Thymus (tissue), 11 donors: ENCODE measurements around the gene KIRREL1. TPM values are rescaled to one million over a fixed set of nuclear protein-coding genes. Genes with fewer than 3 reads are reported as not detected.

Source experiments
- DNase-seq, 9 donors: peaks; one replicate each; pipeline ENCODE4 v3.0.0-alpha.2; 2013; ENCODE audit warnings: low spot score in 9 of 9, low read depth in 6 of 9, missing footprints in 1 of 9
- H3K27ac ChIP-seq, 2 donors: one replicate each; pipeline ENCODE4 v1.5.1; 2013; ENCODE audit warnings: control low read depth in 1 of 2, low read depth in 1 of 2, low read length in 1 of 2, mild to moderate bottlenecking in 1 of 2, moderate library complexity in 1 of 2
- H3K27me3 ChIP-seq, 2 donors: one replicate each; pipeline ENCODE4 v1.5.1; 2013; ENCODE audit warnings: low read length in 1 of 2; ENCODE audit not compliant: control insufficient read depth in 2 of 2, insufficient read depth in 1 of 2
- H3K36me3 ChIP-seq, 2 donors: one replicate each; pipeline ENCODE4 v1.5.1; 2013; ENCODE audit warnings: low read length in 1 of 2, mild to moderate bottlenecking in 1 of 2, moderate library complexity in 1 of 2; ENCODE audit not compliant: control insufficient read depth in 2 of 2, insufficient read depth in 2 of 2
- H3K4me1 ChIP-seq, 2 donors: one replicate each; pipeline ENCODE4 v1.5.1; 2013; ENCODE audit warnings: low read length in 2 of 2; ENCODE audit not compliant: control insufficient read depth in 2 of 2, insufficient read depth in 2 of 2
- H3K4me3 ChIP-seq, 2 donors: one replicate each; pipeline ENCODE4 v1.5.1; 2013; ENCODE audit warnings: low read length in 2 of 2, control low read depth in 1 of 2, mild to moderate bottlenecking in 1 of 2
- H3K9me3 ChIP-seq, 2 donors: one replicate each; pipeline ENCODE4 v1.5.1; 2013; ENCODE audit warnings: low read length in 1 of 2, mild to moderate bottlenecking in 1 of 2; ENCODE audit not compliant: control insufficient read depth in 2 of 2, insufficient read depth in 1 of 2
- WGBS: extraction: QIAGEN DNeasy Blood & Tissue Kit; methylation state at CpG from one replicate; pipeline ENCODE4 v1.1.7; 2013; 5-methylcytosine and 5-hydroxymethylcytosine counted together
- polyA plus RNA-seq: library from polyadenylated mRNA; stranded (reverse); fragments of 200-250 nt; gene quantifications from one replicate; pipeline ENCODE4 v1.2.3, GENCODE V29; 2013
- total RNA-seq: library from RNA; stranded (reverse); fragments of 120-200 nt; gene quantifications from one replicate; pipeline ENCODE4 v1.2.4, GENCODE V29; 2013
- donor health status: healthy.

Gene KIRREL1
- total and polyA plus RNA-seq, 2 donors = 3.4 to 5.9 TPM

- H3K36me3 ChIP-seq = peaks cover 0 to 3% of the 10 kb centered on the region in 2 donors
- WGBS = 67% methylated on average over 4 of the region's 4 CpGs
- no peak overlapping the region for H3K27ac ChIP-seq
- no peaks in the 10 kb centered on the region for H3K27me3 ChIP-seq
- DNase-seq = no peak
- no peaks in the 10 kb centered on the region for H3K4me1 ChIP-seq
- H3K9me3 ChIP-seq = no peaks in the 10 kb centered on the region
- H3K4me3 ChIP-seq = no peak overlapping the region
Measured at GRCh38 chr1:158046715-158047510, 53.5 kb downstream of the KIRREL1 start.

GRCh38 chr1:158048371-158049067, 55.1 kb downstream of the KIRREL1 start:
- Histone ChIP-seq H3K4me1 (no peaks in the 10 kb centered on the region), H3K4me3 (no peak overlapping the region), H3K36me3 (peaks cover 0 to 3% of the 10 kb centered on the region in 2 donors), H3K27me3 (no peaks in the 10 kb centered on the region), H3K27ac (no peak overlapping the region), H3K9me3 (no peaks in the 10 kb centered on the region)
- 91% methylated on average over 8 of the region's 8 CpGs for WGBS
- no peak for DNase-seq

GRCh38 chr1:158049853-158050252, 56.4 kb downstream of the KIRREL1 start:
- DNase-seq = no peak
- WGBS = 76% methylated on average over 5 of the region's 5 CpGs
- Histone ChIP-seq H3K4me3 (no peak overlapping the region), H3K9me3 (no peaks in the 10 kb centered on the region), H3K27me3 (no peaks in the 10 kb centered on the region), H3K36me3 (peaks cover 0 to 3% of the 10 kb centered on the region in 2 donors), H3K27ac (no peak overlapping the region), H3K4me1 (no peaks in the 10 kb centered on the region)

- Histone ChIP-seq H3K4me3 (no peak overlapping the region), H3K27me3 (no peaks in the 10 kb centered on the region), H3K9me3 (no peaks in the 10 kb centered on the region), H3K4me1 (peaks cover 2 to 5% of the 10 kb centered on the region in 2 donors), H3K27ac (no peak overlapping the region), H3K36me3 (peaks cover 0 to 3% of the 10 kb centered on the region in 2 donors)
- DNase-seq = no peak
Measured at GRCh38 chr1:158053276-158053675, 59.8 kb downstream of the KIRREL1 start.

- WGBS = 96% methylated on average over 4 of the region's 4 CpGs
- H3K4me3 ChIP-seq = no peak overlapping the region
- H3K9me3 ChIP-seq = no peaks in the 10 kb centered on the region
- H3K27me3 ChIP-seq = no peaks in the 10 kb centered on the region
- H3K27ac ChIP-seq = no peak overlapping the region
- DNase-seq = no peak
- H3K36me3 ChIP-seq = peaks cover 0 to 3% of the 10 kb centered on the region in 2 donors
- H3K4me1 ChIP-seq = peaks cover 2 to 5% of the 10 kb centered on the region in 2 donors
Measured at GRCh38 chr1:158054721-158055120, 61.3 kb downstream of the KIRREL1 start.

DNA sequence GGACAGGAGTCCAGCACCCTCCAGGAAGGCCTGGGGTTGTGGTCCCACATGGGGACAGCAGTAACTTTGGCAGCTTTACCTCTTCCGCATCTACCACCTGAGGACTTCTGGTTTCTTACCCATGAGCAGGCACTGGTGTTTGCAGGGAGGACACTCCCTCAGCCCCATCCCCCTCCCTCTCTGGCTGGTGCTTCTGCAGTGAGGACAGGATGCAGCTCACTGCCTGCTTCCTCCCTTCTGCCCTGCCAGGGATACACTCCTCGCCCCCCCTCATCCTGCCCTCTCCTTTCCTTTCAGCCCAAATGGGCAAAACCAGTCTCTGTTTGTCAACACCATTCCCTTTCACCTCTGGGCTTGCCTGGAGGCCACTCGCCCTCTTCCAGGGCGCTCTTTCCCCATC, 62.4 kb downstream of the KIRREL1 start:
- peaks cover 0 to 3% of the 10 kb centered on the region in 2 donors for H3K36me3 ChIP-seq
- H3K4me3 ChIP-seq = no peak overlapping the region
- peaks cover 2 to 5% of the 10 kb centered on the region in 2 donors for H3K4me1 ChIP-seq
- no peaks in the 10 kb centered on the region for H3K27me3 ChIP-seq
- no peak overlapping the region for H3K27ac ChIP-seq
- H3K9me3 ChIP-seq = no peaks in the 10 kb centered on the region
- WGBS = 50% methylated on average over 4 of the region's 4 CpGs
- peak in 3 of 9 donors; percentile 27 to 37 (median 28) for DNase-seq

DNA sequence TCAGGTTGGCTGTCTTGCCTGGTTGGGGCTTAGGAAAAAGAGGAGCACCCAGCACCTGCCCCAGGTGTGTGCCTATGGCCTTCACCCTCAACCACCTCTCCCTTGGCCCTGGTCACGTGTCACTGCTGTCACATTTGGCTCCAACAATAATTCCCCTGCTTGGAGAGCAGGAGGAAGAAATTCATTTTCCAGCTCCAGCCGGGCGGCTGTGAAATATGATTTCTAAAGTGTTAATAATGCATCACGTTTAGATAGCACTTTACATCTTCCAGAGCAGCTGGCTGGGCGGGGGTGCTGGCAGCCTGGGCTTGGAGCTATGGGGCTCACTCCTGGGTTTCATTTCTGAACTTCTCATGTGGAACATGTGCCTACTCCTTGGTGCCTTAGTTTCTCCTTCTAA, 63.1 kb downstream of the KIRREL1 start:
- WGBS = 74% methylated on average over 5 of the region's 5 CpGs
- peaks cover 2 to 5% of the 10 kb centered on the region in 2 donors for H3K4me1 ChIP-seq
- H3K27me3 ChIP-seq = no peaks in the 10 kb centered on the region
- no peak for DNase-seq
- H3K4me3 ChIP-seq = no peak overlapping the region
- H3K36me3 ChIP-seq = no peaks in the 10 kb centered on the region
- no peaks in the 10 kb centered on the region for H3K9me3 ChIP-seq
- H3K27ac ChIP-seq = no peak overlapping the region

DNA sequence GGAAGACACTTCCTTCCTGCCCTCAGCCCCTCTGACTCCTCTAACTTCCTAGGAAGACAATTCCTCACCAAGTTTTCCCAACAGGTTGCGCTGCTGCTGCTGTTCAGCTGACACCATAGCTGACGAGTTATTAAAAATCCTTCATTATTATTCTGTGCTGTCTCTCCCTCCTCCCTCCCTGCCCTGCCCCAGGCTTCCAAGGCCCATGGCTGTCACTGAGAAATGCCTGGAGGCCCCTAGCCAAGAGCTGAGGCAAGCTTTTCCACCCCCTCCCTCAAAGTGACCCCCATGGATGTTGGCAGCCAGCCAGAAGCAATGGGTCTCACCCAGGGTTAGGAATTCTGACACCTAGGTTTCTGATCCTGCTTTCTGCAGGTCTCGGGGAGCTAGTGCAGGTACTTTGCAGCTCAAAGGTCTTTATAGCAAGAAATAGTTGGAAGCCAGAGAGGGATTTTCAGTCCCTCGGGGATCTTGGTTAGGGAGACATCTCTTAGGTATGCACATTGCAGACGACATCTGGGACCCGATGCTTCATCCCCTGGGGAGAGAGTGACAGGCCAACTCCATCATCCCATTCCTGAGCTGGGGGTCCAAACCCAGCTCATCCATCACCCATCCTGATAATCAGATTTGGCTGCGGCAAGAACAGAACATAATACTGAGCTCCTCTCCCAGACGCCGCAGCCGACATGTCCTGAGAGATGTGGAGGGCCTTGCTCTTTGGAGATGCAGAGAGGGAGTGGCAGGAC, 65.0 kb downstream of the KIRREL1 start:
- Histone ChIP-seq H3K9me3 (no peaks in the 10 kb centered on the region), H3K36me3 (no peaks in the 10 kb centered on the region), H3K4me3 (no peak overlapping the region), H3K27ac (no peak overlapping the region), H3K27me3 (no peaks in the 10 kb centered on the region), H3K4me1 (peaks cover 2 to 5% of the 10 kb centered on the region in 2 donors)
- DNase-seq = no peak
- 96% methylated on average over 10 of the region's 10 CpGs for WGBS

GRCh38 chr1:158059984-158060383, 66.5 kb downstream of the KIRREL1 start:
- H3K27me3 ChIP-seq = no peaks in the 10 kb centered on the region
- H3K9me3 ChIP-seq = no peaks in the 10 kb centered on the region
- no peak for DNase-seq
- peaks cover 2 to 5% of the 10 kb centered on the region in 2 donors for H3K4me1 ChIP-seq
- H3K27ac ChIP-seq = no peak overlapping the region
- H3K4me3 ChIP-seq = no peak overlapping the region
- WGBS = 71% methylated on average over 4 of the region's 4 CpGs
- no peaks in the 10 kb centered on the region for H3K36me3 ChIP-seq
